ENCODE data around the gene RBPJ. TPM values are rescaled to one million over a fixed set of nuclear protein-coding genes. Genes with fewer than 3 reads are reported as not detected.
A peak's percentile ranks its signal among the peaks of the same experiment; 100 is the strongest.

RBPJ gene
- total RNA-seq, 1 experiment from 2014 or later: 115 TPM

DNA sequence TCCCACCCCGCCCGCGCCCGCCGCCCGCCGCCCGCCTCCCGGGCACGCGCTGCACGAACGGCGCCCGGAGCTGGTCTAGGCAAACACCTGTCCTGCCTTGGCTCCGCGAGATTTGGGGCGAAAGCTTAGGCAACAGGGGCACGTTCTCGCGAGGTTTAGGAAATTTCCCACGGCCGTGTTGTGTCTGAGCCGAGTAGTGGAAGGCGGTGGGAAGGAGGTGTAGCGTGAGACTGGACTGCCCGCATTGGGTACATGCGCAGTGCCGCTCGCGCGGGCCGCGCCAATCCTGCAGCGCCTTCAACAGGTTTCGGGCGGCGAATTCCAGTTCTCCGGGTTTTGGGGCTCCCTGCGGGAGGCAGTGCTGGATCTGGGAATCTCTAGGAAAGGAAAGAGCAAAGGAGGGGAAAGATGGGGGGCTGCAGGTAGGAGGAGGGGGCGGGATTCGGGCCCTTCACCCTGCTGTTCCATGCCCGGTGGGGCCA lies 1.3 kb upstream of the RBPJ start:
- Histone ChIP-seq H3K9me3 (replicated peaks) (peaks cover 7% of the 10 kb centered on the region), H3K4me3 (peak overlapping the region; percentile 86), H3K27ac (peak overlapping the region; percentile 97), H3K27me3 (no peaks in the 10 kb centered on the region), H3K36me3 (no peaks in the 10 kb centered on the region), H3K4me1 (peaks cover 10% of the 10 kb centered on the region; the same call in 1 of the 2 replicates)
- DNase-seq: peak; percentile 100

DNA sequence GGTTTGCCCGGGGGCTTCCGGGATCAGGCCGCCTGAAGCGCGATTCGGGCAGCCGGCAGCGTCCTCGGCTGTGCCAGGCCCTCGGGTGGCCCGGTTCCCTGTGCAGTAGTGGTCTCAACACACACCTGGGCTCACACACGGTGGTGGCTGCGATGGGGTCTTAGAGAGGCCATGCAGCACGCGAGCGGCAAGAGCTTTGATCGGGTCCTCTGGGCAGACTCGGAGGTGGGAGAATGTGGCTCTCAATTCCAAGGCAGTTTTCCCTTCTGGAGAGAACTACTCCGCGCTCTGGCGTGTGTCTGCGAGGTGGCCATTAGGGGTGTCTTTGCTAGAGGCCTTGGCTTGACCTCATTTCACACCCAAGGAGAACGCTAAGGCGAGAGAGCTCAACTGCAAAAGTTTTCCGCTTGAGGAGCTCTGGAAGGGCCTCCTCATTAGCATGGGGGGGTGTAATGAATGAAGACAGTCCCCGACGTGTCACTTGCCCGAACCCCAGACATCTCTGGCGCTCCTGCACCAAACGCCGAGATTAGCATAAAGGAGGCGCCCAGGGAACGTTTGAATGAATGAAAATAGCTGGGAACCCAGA lies 771 bp upstream of the RBPJ start:
- peak in 1 of 2 experiments; percentile 70 for DNase-seq
- peak overlapping the region; percentile 86 for H3K4me3 ChIP-seq
- no peaks in the 10 kb centered on the region for H3K36me3 ChIP-seq
- peaks cover 10% of the 10 kb centered on the region for H3K4me1 ChIP-seq
- H3K9me3 ChIP-seq (replicated peaks): peaks cover 7% of the 10 kb centered on the region
- peak overlapping the region; percentile 97 for H3K27ac ChIP-seq
- H3K27me3 ChIP-seq: no peaks in the 10 kb centered on the region

DNA sequence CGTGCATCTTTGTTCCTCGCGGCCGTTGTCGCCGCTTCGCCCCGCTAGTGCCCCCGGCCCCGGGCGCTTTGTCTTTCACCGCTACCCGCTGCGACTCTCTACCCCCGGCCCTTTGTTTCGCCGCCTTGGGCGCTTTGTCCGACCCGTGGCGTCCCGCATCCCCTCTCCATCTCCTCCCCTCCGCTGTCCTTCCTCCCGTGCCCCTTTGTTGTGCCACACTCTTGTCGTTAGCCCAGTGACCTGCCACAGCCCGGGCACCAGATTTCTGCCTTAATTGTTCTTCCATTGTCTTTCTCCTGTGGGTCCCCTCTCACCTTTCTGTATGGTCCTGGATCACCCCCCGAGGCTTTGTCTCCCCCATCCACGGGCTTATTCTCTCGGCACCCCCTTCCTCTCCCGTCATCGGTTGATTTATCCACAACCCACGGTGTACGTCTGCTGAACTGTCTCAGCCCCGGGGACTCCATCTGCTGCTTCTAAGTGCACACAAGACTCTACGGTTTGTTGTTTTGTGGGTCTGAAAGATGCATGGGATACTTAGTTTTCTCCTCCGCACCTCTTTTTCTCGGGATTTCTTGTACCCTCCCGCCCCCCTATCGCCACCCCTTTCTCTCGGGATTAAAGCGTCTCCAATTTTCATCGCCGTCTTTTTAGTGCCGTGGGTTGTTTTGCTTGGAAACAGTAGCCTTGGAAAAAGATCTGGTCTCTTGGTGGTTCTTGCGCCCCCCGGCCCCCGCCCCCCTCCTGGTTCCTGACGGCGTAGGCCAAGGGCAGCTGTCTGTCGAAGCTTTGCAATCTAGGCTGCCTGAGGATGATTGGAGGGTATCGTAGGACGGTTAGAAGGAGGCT lies 783 bp downstream of the RBPJ start:
- Histone ChIP-seq H3K9me3 (replicated peaks) (no peaks in the 10 kb centered on the region), H3K4me3 (peak overlapping the region; percentile 86), H3K4me1 (peaks cover 20% of the 10 kb centered on the region), H3K36me3 (no peaks in the 10 kb centered on the region), H3K27me3 (no peaks in the 10 kb centered on the region), H3K27ac (peak overlapping the region; percentile 97)
- peak; percentile 66 to 75 for DNase-seq

- no peaks in the 10 kb centered on the region for H3K9me3 ChIP-seq (replicated peaks)
- DNase-seq: peak in 1 of 2 experiments; percentile 33
- no peaks in the 10 kb centered on the region for H3K36me3 ChIP-seq
- H3K27ac ChIP-seq: peak overlapping the region; percentile 97
- no peaks in the 10 kb centered on the region for H3K27me3 ChIP-seq
- H3K4me3 ChIP-seq: peak overlapping the region; percentile 86
- H3K4me1 ChIP-seq: peaks cover 26% of the 10 kb centered on the region
Observed at GRCh38 chr4:26322346-26322745, 1.5 kb downstream of the RBPJ start.

GRCh38 chr4:26323821-26324220 lies 3.0 kb downstream of the RBPJ start:
- no peak overlapping the region for H3K4me3 ChIP-seq
- H3K36me3 ChIP-seq: no peaks in the 10 kb centered on the region
- no peak for DNase-seq
- no peaks in the 10 kb centered on the region for H3K9me3 ChIP-seq (replicated peaks)
- H3K4me1 ChIP-seq: peaks cover 29% of the 10 kb centered on the region
- H3K27me3 ChIP-seq: no peaks in the 10 kb centered on the region
- no peak overlapping the region for H3K27ac ChIP-seq

DNA sequence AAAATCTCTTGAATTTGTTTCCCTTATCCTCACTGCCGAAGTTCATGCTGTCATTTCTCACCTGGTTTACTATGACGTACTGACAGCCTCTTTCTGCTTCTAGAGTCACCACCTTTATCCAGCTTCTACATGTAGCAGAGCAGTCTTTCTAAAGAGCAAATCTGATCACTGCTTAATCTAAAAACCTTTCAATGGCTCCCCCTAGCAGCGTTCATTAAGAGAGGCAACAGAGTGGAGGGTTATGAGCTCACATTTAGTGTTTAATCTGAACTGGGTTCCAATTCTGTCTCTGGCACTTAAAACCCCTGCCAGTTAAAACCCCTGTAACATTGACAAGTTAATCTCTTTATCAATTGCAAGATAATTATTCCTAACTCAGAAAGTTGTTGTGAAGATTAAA lies 4.4 kb downstream of the RBPJ start:
- H3K4me1 ChIP-seq: peaks cover 29% of the 10 kb centered on the region
- no peaks in the 10 kb centered on the region for H3K36me3 ChIP-seq
- DNase-seq: peak; percentile 24 to 62
- no peak overlapping the region for H3K4me3 ChIP-seq
- H3K27me3 ChIP-seq: no peaks in the 10 kb centered on the region
- no peaks in the 10 kb centered on the region for H3K9me3 ChIP-seq (replicated peaks)
- no peak overlapping the region for H3K27ac ChIP-seq

DNA sequence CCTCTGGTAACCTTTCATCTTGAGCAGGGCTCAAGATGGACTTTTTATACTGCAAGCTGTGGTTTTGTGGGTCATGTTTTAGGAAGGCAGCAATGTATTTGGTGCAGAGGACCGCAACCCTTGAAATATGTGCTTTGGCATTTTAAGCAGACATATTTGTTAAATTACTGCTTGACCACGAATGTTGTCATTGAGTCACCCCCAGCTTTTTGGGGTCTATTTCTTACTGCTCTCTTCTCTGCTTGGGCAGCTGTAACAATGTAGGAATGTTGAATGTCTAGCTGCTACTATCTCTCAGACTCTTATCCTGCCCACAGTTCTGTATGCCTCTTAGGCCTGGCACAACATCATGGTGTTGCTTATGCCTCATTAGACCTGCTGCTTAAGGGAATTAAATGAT lies 6.0 kb downstream of the RBPJ start:
- H3K27ac ChIP-seq: peak overlapping the region; percentile 31

DNA sequence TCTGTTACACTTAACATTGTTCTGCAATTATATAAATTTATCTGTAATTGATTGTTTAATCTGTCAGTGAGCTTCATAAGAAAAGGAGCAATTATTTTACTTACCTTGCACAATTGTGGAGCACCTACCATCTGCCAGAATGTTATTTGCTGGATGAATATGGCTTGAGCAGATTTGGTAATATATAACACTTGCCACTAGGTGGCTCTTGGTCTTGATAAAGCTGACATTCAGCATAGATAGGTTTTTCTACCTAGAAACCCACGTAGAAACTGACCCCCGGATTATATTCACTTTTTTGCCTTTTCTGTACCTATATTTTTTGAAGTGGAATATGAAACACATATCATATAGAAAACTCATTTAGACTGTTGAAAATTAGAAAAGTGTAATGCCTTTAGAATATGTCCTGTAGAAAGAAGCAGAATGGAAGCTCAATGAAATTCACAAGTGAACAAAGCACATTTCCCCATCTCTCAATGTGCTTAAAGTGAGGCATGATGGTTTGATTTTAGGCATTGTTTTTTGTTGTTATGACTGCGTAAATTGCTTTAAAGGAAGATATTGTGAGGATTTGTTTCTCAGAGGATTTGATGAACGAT lies 9.5 kb downstream of the RBPJ start:
- Histone ChIP-seq H3K27ac (no peak overlapping the region), H3K9me3 (replicated peaks) (no peaks in the 10 kb centered on the region), H3K27me3 (no peaks in the 10 kb centered on the region), H3K4me3 (no peak overlapping the region), H3K4me1 (peaks cover 18% of the 10 kb centered on the region), H3K36me3 (peaks cover 8% of the 10 kb centered on the region)
- DNase-seq: peak; percentile 30 to 81

More for the DNA sequence above, 6.0 kb downstream of the RBPJ start:
- Histone ChIP-seq H3K4me3 (no peak overlapping the region), H3K4me1 (peaks cover 29% of the 10 kb centered on the region), H3K36me3 (no peaks in the 10 kb centered on the region), H3K9me3 (replicated peaks) (no peaks in the 10 kb centered on the region), H3K27me3 (no peaks in the 10 kb centered on the region)
- DNase-seq: peak; percentile 51 to 53

GRCh38 chr4:26330946-26331345 lies 10.1 kb downstream of the RBPJ start:
- Histone ChIP-seq H3K27me3 (no peaks in the 10 kb centered on the region), H3K27ac (no peak overlapping the region), H3K4me3 (no peak overlapping the region), H3K9me3 (replicated peaks) (no peaks in the 10 kb centered on the region), H3K4me1 (peaks cover 13% of the 10 kb centered on the region), H3K36me3 (peaks cover 11% of the 10 kb centered on the region)
- no peak for DNase-seq

DNA sequence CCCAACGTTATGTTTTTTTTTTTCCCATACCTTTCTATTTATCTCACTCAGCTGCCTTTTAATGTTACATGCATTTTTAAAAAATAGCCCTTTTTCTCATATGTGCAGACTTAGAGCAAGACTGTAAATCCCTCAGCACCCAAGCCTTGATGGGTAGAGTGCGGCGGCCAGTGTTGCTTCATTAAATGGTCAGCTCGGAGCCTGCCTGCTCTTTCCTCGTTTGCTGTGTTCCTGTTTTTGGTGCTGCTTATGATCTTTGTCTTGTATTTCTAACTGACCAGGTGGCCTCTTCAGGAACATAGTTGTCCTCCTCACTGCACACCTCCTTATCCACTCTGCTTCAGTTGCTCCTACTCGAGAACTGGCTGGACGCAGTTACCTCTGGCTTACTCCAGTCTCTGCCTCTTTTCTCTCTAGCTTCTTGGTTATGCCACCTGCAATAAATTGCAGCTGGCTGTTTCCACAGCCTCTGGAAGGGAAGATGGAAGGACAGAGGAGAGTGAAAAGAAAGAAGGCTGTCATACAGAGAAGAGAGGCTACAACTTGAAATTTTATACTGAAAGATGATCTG lies 10.7 kb downstream of the RBPJ start:
- no peak overlapping the region for H3K4me3 ChIP-seq
- H3K27me3 ChIP-seq: no peaks in the 10 kb centered on the region
- no peak for DNase-seq
- H3K27ac ChIP-seq: no peak overlapping the region
- no peaks in the 10 kb centered on the region for H3K9me3 ChIP-seq (replicated peaks)
- peaks cover 11% of the 10 kb centered on the region for H3K36me3 ChIP-seq
- H3K4me1 ChIP-seq: peaks cover 10% of the 10 kb centered on the region

GRCh38 chr4:26334366-26334765 lies 13.6 kb downstream of the RBPJ start:
- Histone ChIP-seq H3K27ac (no peak overlapping the region), H3K9me3 (replicated peaks) (no peaks in the 10 kb centered on the region), H3K4me3 (no peak overlapping the region), H3K4me1 (no peaks in the 10 kb centered on the region), H3K36me3 (peaks cover 14% of the 10 kb centered on the region), H3K27me3 (no peaks in the 10 kb centered on the region)
- DNase-seq: no peak

- Histone ChIP-seq H3K27me3 (no peaks in the 10 kb centered on the region), H3K36me3 (peaks cover 17% of the 10 kb centered on the region), H3K4me1 (peaks cover 12% of the 10 kb centered on the region), H3K9me3 (replicated peaks) (no peaks in the 10 kb centered on the region), H3K4me3 (no peak overlapping the region), H3K27ac (no peak overlapping the region)
- DNase-seq: no peak
Observed at GRCh38 chr4:26337612-26338011, 16.8 kb downstream of the RBPJ start.

- Histone ChIP-seq H3K27me3 (no peaks in the 10 kb centered on the region), H3K4me3 (no peak overlapping the region), H3K9me3 (replicated peaks) (no peaks in the 10 kb centered on the region), H3K36me3 (peaks cover 20% of the 10 kb centered on the region), H3K4me1 (peaks cover 26% of the 10 kb centered on the region), H3K27ac (no peak overlapping the region)
- peak; percentile 31 to 64 for DNase-seq
Observed at GRCh38 chr4:26342328-26343037, 21.7 kb downstream of the RBPJ start.

- H3K9me3 ChIP-seq (replicated peaks): no peaks in the 10 kb centered on the region
- no peak overlapping the region for H3K4me3 ChIP-seq
- DNase-seq: peak in 1 of 2 experiments; percentile 35
- H3K27ac ChIP-seq: no peak overlapping the region
- peaks cover 26% of the 10 kb centered on the region for H3K4me1 ChIP-seq
- no peaks in the 10 kb centered on the region for H3K27me3 ChIP-seq
- peaks cover 20% of the 10 kb centered on the region for H3K36me3 ChIP-seq
Observed at GRCh38 chr4:26343038-26343398, 22.2 kb downstream of the RBPJ start.

Data from SJCRH30 (cell line).